Epithelial cell of esophagus (primary cell): Measurements from ENCODE around the gene C4BPB.
A peak's percentile ranks its signal among the peaks of the same experiment; 100 is the strongest.

Experiments used
- DNase-seq: peaks from one replicate; pipeline ENCODE4 v3.0.0; 2010; ENCODE audit warnings: low read depth
- H3K4me3 ChIP-seq: 2 replicates; pipeline ENCODE4 v1.5.1; 2011; ENCODE audit warnings: mild to moderate bottlenecking, low read length, control low read depth
- TF ChIP-seq, protein P1 (sequence below): IDR thresholded peaks from 2 replicates; pipeline ENCODE4 v1.5.1; 2011; ENCODE audit warnings: low read depth, mild to moderate bottlenecking, low read length, control low read depth, inconsistent platforms; ENCODE audit not compliant: insufficient read depth; ENCODE audit errors: missing control alignments

C4BPB gene

GRCh38 chr1:207130252-207131036, 41.8 kb downstream of the C4BPB start:
- DNase-seq: no peak
- no peak overlapping the region for H3K4me3 ChIP-seq
- TF ChIP-seq, protein P1, sequence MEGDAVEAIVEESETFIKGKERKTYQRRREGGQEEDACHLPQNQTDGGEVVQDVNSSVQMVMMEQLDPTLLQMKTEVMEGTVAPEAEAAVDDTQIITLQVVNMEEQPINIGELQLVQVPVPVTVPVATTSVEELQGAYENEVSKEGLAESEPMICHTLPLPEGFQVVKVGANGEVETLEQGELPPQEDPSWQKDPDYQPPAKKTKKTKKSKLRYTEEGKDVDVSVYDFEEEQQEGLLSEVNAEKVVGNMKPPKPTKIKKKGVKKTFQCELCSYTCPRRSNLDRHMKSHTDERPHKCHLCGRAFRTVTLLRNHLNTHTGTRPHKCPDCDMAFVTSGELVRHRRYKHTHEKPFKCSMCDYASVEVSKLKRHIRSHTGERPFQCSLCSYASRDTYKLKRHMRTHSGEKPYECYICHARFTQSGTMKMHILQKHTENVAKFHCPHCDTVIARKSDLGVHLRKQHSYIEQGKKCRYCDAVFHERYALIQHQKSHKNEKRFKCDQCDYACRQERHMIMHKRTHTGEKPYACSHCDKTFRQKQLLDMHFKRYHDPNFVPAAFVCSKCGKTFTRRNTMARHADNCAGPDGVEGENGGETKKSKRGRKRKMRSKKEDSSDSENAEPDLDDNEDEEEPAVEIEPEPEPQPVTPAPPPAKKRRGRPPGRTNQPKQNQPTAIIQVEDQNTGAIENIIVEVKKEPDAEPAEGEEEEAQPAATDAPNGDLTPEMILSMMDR: no peak

DNA sequence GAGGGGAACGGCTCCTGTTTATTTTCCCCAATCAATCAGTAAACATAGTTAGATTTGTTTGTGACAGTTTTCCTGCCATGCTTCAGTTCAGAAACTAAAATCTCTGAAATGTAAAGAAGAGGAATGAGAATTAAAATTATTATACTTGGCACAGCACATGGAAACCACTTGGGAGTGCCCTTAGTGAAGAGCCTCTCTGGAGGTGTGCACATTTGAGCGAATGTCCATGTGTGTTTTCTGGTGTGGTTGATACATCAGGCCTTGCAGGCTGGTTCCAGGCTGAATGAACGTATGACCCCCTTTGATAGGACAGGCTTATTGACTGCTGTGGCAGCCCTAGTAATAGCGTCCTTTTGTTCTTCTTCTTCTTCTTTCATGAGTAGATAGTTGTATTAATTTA, 42.5 kb downstream of the C4BPB start:
- no peak for DNase-seq
- TF ChIP-seq, protein P1: no peak

DNA sequence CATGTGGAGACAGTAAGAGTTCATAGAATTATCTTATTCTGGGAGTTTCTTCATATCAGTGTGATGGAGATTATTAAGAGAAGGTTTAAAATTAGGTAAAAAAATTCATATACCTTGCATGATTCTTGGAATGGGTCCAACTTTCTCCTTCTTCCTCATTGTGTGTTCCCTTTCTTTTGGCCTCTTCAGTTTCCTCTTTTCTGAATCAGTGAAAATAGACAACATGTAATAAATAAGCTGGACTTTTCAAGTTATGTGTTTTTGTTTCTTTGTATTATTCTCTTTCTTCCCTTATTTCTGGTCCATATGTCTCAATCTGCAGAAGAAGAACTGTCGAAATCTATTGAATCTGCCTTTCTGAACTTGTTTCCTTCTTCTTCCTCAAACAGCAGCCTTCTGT, 45.9 kb downstream of the C4BPB start:
- H3K4me3 ChIP-seq: no peak overlapping the region
- DNase-seq: no peak
- TF ChIP-seq, protein P1: no peak

More for the DNA sequence above, 42.5 kb downstream of the C4BPB start:
- H3K4me3 ChIP-seq: no peak overlapping the region

DNA sequence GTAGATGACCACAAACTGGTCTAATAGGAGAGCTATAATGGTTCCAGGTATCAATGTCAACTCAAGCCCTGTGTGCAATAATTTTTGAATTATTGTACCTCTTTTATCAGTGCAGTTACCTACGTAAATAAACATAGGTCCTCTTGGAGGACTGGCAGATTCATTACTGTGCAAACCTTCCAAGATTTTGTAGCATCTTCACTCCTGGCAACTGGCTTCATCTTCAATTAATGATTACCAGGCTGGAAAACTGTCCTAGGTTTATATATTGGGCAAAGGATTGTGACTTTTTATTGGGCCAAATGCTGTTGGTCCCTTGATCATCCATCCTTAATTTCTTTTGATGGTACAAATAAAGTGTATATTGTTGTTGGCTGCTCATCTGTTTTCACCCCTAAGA, 51.0 kb downstream of the C4BPB start:
- DNase-seq: no peak
- TF ChIP-seq, protein P1: no peak
- no peak overlapping the region for H3K4me3 ChIP-seq

DNA sequence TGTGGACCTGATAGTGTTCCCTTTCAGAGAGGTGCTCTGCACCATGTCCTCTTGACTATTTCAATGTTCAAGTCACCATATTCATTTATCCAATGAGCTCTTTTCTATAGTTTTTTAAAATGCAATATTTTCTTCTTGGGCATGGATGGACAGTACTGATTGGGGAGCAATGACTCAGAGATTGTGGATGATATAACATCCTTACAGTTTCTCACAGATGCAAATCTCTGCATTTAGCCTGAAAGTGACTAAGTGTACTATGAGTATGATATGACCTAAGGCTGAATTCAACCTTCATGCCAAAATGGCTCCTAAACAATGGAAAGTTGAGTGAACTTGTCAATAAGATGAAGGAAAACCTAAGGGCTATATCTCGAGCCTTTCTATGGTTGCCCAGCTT, 51.9 kb downstream of the C4BPB start:
- no peak overlapping the region for H3K4me3 ChIP-seq
- TF ChIP-seq, protein P1: no peak
- DNase-seq: peak; percentile 74

DNA sequence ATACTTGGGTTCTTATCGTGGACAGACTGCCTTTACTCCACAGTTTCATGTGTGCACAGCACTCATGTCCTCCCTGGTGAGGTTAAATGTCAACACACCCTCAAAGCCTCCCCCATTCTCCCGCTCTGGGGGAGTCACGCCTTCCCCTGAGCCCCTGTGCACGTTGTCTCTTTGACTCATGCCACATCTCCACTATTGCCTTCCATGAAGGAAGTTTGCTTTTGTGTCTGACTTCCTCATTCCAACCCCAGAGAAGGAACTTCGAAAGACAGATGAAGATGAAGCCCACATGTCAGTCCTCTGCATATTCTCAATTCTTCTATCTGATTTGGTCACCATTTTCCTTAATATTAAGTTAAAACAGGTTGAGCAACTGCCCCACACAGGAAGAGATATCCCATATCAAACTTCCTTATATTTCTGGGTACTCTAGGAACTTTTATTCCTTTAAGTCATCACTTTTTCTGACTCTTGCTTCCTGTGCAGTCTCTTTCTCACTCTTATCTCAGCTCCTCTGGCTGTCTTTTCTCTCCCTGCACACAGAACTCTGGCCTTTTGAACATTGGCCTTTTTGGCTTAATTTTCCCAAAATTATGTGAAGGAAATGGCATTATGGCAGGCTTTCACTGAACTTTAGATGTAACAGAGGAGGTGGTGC, 56.9 kb downstream of the C4BPB start:
- no peak for DNase-seq
- no peak overlapping the region for H3K4me3 ChIP-seq
- TF ChIP-seq, protein P1: no peak
